ENCODE data around the gene IFNL1.

The IFNL1 gene

GRCh38 chr19:39342647-39343305 lies 46.6 kb downstream of the IFNL1 start:
- peak overlapping the region; percentile 80 for H3K4me3 ChIP-seq (replicated peaks; ENCODE audit: low read depth, low read length)
- TF ChIP-seq, protein P1, sequence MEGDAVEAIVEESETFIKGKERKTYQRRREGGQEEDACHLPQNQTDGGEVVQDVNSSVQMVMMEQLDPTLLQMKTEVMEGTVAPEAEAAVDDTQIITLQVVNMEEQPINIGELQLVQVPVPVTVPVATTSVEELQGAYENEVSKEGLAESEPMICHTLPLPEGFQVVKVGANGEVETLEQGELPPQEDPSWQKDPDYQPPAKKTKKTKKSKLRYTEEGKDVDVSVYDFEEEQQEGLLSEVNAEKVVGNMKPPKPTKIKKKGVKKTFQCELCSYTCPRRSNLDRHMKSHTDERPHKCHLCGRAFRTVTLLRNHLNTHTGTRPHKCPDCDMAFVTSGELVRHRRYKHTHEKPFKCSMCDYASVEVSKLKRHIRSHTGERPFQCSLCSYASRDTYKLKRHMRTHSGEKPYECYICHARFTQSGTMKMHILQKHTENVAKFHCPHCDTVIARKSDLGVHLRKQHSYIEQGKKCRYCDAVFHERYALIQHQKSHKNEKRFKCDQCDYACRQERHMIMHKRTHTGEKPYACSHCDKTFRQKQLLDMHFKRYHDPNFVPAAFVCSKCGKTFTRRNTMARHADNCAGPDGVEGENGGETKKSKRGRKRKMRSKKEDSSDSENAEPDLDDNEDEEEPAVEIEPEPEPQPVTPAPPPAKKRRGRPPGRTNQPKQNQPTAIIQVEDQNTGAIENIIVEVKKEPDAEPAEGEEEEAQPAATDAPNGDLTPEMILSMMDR (IDR thresholded peaks at IDR 0.05; ENCODE audit: low read length, missing control alignments), result no peak
- no peak for DNase-seq (ENCODE audit: low read depth)

DNA sequence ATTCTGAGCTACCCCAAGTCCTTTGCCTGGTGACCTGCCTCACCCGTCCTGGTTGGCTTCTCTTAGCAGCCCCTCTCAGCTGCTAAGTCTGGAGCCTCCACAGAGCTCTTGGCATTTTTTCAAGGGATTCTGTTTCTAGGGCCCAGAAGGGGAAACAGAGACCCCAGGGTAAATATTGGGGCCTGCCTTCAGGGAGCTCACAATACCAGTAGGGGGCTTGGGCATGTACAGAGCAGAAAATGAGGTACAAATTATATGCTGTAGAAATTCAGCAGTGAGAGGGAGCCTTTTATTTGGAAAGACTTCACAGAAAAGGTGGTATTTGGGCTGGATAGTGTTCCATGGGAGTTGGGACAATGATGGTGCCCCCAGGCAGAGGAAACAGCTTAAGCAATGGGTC lies 49.7 kb downstream of the IFNL1 start:
- no peak overlapping the region for H3K4me3 ChIP-seq (replicated peaks; ENCODE audit: low read depth, low read length)
- TF ChIP-seq, protein P1 (IDR thresholded peaks at IDR 0.05; ENCODE audit: low read length, missing control alignments), result no peak
- no peak for DNase-seq (ENCODE audit: low read depth)

DNA sequence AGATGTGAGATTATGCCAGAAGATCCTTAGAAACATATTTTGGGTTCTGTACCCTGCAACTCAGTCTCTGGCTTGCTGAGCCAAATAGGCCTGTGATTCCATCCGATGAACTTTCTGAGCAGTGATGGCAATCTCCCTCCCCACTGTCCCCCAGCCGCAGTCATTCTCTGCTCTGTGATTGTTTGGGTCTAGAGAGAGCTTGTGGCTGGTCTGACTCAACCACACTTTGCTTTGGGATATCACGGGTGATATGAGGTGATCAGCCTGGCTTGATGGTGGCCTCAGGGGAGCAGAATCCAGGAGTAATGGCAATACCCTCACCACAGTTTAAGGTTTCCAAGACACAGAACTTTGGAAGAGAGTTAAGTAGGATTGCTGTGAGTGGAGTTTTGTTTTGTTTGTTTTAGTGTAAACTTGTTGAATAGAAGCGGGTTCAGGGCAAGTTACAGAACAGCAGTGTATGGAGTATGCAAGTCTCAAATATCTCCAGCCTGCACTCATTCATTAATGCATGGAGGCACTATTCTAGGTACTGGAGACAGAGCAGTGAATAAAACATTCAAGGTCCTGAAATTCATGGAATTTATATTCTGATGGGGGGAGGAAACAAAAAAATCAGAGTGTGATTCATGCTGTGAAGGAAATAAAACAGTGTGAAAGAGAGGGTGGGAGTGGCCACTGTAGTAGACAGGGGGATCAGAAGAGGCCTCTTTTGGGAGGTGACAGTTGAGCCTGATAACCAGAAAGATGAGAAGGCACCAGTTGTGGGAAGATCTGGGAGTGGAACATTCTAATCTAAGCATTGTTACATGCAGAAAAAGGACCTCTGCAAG lies 51.3 kb downstream of the IFNL1 start:
- no peak for DNase-seq (ENCODE audit: low read depth)
- no peak overlapping the region for H3K4me3 ChIP-seq (replicated peaks; ENCODE audit: low read depth, low read length)
- TF ChIP-seq, protein P1 (IDR thresholded peaks at IDR 0.05; ENCODE audit: low read length, missing control alignments), result no peak
